Astrocyte of the cerebellum (primary cell): ENCODE measurements around the gene ZNF71.

Experiments used
- DNase-seq: peaks from one replicate; pipeline ENCODE4 v3.0.0-alpha.2; 2011; ENCODE audit warnings: low read depth
- H3K4me3 ChIP-seq: 2 replicates; pipeline ENCODE4 v1.5.1; 2011; ENCODE audit warnings: mild to moderate bottlenecking, low read depth, low read length, moderate library complexity
- in situ Hi-C: cut with HindIII; loops from 2 replicates; pipeline ENCODE4 v1.10.0; 2017; ENCODE audit warnings: low sequenced_read_pairs
- TF ChIP-seq, protein P1 (sequence below): IDR thresholded peaks from 2 replicates; pipeline ENCODE4 v1.5.1; 2012; ENCODE audit warnings: low read length, low read depth, moderate library complexity, mild to moderate bottlenecking; ENCODE audit errors: missing control alignments

Gene ZNF71

DNA sequence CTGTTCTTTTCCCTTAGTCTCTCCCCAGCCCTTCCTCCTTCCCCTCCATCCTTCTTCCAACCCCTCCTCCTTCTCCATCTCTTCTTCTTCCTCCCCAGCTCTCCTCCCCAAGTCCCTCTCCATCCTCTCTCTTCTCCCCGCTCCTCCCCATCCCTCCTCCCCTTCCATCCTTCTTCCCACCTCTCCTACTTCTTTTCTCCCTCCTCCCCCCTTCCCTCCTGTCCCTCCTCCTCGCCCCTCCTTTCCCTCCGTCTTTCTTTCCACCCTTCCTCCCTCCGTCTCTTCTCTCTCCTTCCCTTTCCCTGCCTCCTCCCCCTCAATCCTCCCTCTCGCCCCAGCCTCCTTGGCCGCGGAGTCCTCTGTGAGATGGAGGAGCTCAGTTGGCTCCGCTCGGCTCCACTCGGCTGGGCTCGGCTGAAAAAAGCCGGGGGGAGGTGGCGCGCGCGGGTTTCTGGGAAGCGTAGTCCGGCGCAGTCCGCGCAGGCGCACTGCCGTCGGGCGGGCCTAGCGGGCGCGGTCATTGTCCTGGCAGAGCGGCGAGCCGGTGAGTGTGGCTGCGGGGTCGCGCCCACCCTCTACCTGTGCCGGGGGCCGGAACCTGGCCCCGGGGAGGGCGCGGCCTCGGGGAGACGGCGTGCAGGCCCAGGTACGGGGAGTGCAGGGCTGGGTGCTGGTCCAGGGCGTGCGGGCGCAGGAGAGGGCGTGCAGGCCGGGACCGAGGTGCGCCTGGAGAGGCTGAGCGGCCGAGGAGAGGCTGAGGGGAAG lies at the start of gene ZNF71:
Gene ZNF71, plus strand, starts transcription at position 520 of the 765 bp plus-strand sequence. CDS start 6,257 bp downstream, outside the sequence.
- DNase-seq: peak; percentile 66
- TF ChIP-seq, protein P1, sequence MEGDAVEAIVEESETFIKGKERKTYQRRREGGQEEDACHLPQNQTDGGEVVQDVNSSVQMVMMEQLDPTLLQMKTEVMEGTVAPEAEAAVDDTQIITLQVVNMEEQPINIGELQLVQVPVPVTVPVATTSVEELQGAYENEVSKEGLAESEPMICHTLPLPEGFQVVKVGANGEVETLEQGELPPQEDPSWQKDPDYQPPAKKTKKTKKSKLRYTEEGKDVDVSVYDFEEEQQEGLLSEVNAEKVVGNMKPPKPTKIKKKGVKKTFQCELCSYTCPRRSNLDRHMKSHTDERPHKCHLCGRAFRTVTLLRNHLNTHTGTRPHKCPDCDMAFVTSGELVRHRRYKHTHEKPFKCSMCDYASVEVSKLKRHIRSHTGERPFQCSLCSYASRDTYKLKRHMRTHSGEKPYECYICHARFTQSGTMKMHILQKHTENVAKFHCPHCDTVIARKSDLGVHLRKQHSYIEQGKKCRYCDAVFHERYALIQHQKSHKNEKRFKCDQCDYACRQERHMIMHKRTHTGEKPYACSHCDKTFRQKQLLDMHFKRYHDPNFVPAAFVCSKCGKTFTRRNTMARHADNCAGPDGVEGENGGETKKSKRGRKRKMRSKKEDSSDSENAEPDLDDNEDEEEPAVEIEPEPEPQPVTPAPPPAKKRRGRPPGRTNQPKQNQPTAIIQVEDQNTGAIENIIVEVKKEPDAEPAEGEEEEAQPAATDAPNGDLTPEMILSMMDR: no peak
- peak within 1 kb of the TSS; percentile 78 for H3K4me3 ChIP-seq
- in situ Hi-C loops: no loop called here

DNA sequence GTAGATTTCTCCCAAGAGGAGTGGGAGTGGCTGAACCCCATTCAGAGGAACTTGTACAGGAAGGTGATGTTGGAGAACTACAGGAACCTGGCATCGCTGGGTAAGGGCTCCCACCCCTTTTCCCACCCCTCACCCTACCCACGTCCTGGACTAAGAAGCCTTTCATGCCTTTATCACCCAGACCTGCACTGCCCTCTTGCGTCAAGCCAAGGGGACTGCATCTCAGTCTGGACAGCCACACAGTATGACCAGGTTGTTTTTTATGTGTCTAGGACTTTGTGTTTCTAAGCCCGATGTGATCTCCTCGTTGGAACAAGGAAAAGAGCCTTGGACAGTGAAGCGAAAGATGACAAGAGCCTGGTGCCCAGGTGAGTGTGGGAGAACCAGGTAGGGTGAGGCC lies 47.6 kb upstream of the ZNF71 start:
- DNase-seq: no peak
- no peak overlapping the region for H3K4me3 ChIP-seq
- in situ Hi-C loops: no loop called here
- TF ChIP-seq, protein P1: no peak

DNA sequence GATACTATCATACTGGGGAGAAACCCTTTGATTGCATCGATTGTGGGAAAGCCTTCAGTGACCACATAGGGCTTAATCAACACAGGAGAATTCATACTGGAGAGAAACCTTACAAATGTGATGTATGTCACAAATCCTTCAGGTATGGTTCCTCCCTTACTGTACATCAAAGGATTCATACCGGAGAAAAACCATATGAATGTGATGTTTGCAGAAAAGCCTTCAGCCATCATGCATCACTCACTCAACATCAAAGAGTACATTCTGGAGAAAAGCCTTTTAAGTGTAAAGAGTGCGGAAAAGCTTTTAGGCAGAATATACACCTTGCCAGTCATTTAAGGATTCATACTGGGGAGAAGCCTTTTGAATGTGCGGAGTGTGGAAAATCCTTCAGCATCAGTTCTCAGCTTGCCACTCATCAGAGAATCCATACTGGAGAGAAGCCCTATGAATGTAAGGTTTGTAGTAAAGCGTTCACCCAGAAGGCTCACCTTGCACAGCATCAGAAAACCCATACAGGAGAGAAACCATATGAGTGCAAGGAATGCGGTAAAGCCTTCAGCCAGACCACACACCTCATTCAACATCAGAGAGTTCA lies 40.7 kb upstream of the ZNF71 start:
- DNase-seq: no peak
- in situ Hi-C loops: no loop called here

DNA sequence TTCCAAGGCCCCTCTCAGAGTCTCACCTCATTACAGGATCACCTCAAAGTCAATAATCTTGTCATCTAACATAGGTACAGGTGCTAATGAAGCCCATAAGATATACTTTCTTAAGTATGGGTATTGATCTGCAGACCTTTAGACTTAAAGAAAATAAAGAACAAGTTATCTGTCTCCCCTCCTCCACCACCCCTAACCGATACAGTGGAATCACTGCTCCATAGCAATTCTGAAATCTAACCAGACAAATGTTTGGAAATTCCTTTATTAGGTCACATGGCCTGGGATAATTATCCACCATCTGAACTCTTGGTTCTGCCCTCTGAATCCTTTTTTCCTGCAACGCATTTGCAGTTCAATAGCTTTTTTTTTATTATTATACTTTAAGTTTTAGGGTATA lies 32.3 kb upstream of the ZNF71 start:
- H3K4me3 ChIP-seq: no peak overlapping the region
- TF ChIP-seq, protein P1: no peak
- DNase-seq: no peak
- in situ Hi-C loops: no loop called here

More for the DNA sequence above, 40.7 kb upstream of the ZNF71 start:
- no peak overlapping the region for H3K4me3 ChIP-seq
- TF ChIP-seq, protein P1: no peak

DNA sequence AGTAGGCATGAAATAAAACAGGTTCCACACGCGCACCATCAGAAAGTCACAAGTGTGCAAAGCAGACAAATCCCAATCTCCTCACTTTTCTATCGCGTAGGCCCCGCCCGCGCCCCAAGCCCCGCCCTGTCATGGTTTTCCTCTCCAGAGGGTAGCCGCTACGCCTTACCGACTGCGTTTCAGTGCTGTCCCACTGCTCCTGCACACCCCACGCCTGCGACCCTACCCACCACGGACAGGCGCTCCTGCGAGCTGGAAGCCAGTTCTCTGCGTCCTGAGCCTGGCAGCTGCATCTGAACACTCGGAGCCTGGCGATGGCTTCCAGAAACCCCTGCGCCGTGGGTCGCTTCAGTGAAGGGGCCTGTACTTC lies 28.2 kb upstream of the ZNF71 start:
- DNase-seq: no peak
- TF ChIP-seq, protein P1: no peak
- in situ Hi-C loops: no loop called here
- H3K4me3 ChIP-seq: peak overlapping the region; percentile 75

DNA sequence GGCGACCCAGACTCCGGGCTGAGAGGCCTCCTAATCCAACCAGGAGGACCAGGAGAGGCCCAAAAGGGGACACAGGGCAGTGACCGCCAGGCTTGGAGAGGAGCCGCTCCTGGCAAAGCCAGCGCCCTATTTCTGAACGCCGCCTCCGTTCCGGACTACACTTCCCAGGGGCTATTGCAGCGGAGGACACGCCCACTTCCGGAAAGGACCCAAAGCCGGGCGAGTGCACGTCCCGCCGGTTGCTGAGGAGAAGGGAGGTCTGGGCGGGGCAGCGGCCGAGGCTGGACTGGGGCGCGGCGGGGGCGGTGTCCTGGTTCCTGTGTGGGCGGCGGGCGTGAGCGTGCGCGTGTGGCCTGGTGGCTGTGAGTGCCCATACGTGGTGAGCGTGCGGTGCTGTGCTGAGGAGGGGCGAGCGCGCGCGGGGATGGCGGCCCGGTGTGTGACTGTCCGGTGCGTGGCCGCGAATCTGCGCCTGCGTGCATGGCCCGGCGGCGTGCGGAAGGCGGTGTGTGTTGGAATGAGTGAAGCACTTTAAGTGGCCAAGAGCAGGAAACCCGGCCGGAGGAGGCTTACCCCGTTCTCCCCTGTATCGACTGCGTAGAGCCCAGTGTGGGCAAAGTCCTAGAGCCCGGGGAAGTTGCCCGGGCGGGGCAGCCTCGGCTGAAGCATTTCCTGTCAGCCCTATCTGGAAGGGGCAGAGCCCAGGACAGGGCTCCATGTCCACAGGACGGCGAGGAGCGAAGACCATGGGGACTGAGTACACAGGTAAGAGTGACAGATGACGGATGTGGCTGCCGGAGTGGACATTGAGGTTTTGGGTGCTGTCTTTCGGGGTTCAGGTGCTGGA lies 27.6 kb upstream of the ZNF71 start, which contains the start of gene ZNF470:
Gene ZNF470, plus strand, starts transcription at position 195 of the 847 bp plus-strand sequence. CDS start 2,844 bp downstream, outside the sequence.
- TF ChIP-seq, protein P1: no peak
- peak; percentile 68 for DNase-seq
- H3K4me3 ChIP-seq: peak within 1 kb of the TSS; percentile 75
- in situ Hi-C loops: no loop called here
